ENCODE results near the gene DCAF11.
"Not testable (repeated sequence)": the region's sequence is repeated elsewhere in the genome, so short reads cannot be mapped to it uniquely, and the experiment has no call there.

The DCAF11 gene

GRCh38 chr14:24096545-24097181, 17.9 kb upstream of the DCAF11 start:
- no peak for DNase-seq (ENCODE audit: low spot score)

- DNase-seq (ENCODE audit: low spot score) = no peak
Observed at GRCh38 chr14:24098229-24098926, 16.2 kb upstream of the DCAF11 start.

GRCh38 chr14:24098927-24099813, 15.4 kb upstream of the DCAF11 start:
- peak; percentile 18 for DNase-seq (ENCODE audit: low spot score)

- no peak for DNase-seq (ENCODE audit: low spot score)
Observed at GRCh38 chr14:24100197-24100981, 14.2 kb upstream of the DCAF11 start.

GRCh38 chr14:24100982-24101494, 13.5 kb upstream of the DCAF11 start:
- no peak for DNase-seq (ENCODE audit: low spot score)

GRCh38 chr14:24102357-24103048, 12.1 kb upstream of the DCAF11 start:
- DNase-seq (ENCODE audit: low spot score) = no peak

GRCh38 chr14:24103451-24103850, 11.1 kb upstream of the DCAF11 start:
- no peak for DNase-seq (ENCODE audit: low spot score)

- not testable (repeated sequence) for DNase-seq (ENCODE audit: low spot score)
Observed at GRCh38 chr14:24105609-24106239, 8.9 kb upstream of the DCAF11 start.

GRCh38 chr14:24106672-24107271, 7.8 kb upstream of the DCAF11 start:
- no peak for DNase-seq (ENCODE audit: low spot score)

- no peak for DNase-seq (ENCODE audit: low spot score)
Observed at GRCh38 chr14:24108336-24108874, 6.2 kb upstream of the DCAF11 start.

GRCh38 chr14:24110060-24110459, 4.5 kb upstream of the DCAF11 start:
- DNase-seq (ENCODE audit: low spot score) = no peak

GRCh38 chr14:24110523-24110922, 4.1 kb upstream of the DCAF11 start:
- DNase-seq (ENCODE audit: low spot score) = no peak

- DNase-seq (ENCODE audit: low spot score) = no peak
Observed at GRCh38 chr14:24113379-24113800, 1.2 kb upstream of the DCAF11 start.

- DNase-seq (ENCODE audit: low spot score) = peak; percentile 89
Observed at GRCh38 chr14:24113801-24114531, 611 bp upstream of the DCAF11 start.

- DNase-seq (ENCODE audit: low spot score) = no peak
Observed at GRCh38 chr14:24115422-24116127, 998 bp downstream of the DCAF11 start.

GRCh38 chr14:24116128-24116814, 1.7 kb downstream of the DCAF11 start:
- DNase-seq (ENCODE audit: low spot score) = no peak

GRCh38 chr14:24117179-24117578, 2.6 kb downstream of the DCAF11 start:
- DNase-seq (ENCODE audit: low spot score) = no peak

- no peak for DNase-seq (ENCODE audit: low spot score)
Observed at GRCh38 chr14:24119691-24120090, 5.1 kb downstream of the DCAF11 start.

Data from pons (tissue), 1 donor.